IMR-90 (cell line): Measurements from ENCODE around the gene OXER1. TPM values are rescaled to one million over a fixed set of nuclear protein-coding genes. Genes with fewer than 3 reads are reported as not detected.

Experiments
- ATAC-seq: fragments of 200-7000 bp; cut with Tn5 transposase; 2 replicates; pipeline ENCODE4 v1.9.1; 2020; ENCODE audit warnings: low read depth, mild to moderate bottlenecking, moderate library complexity
- BruUV-seq: library from RNA; stranded (reverse); fragments of 400-500 nt; replicated peaks from 2 replicates; lab custom pipeline; 2021; lab: Mats Ljungman, UMichigan
- CTCF ChIA-PET: fragments of 300-600 bp; formaldehyde crosslinking; extraction: SDS; loops from one replicate; lab custom pipeline; 2021; ENCODE audit warnings: antibody characterized with exemption; lab: Yijun Ruan, JAX
- POLR2A ChIA-PET: fragments of 300-600 bp; sonication (Branson Sonifier 250); formaldehyde crosslinking; loops from one replicate; lab custom pipeline; 2022; ENCODE audit warnings: antibody characterized with exemption; ENCODE audit not compliant: unreplicated experiment; lab: Charles Lee
- DNase-seq: peaks from one replicate; pipeline ENCODE4 v3.0.0; 2013
- H2AFZ ChIP-seq: replicated peaks from 2 replicates; pipeline ENCODE3; 2013; ENCODE audit warnings: low read length, mild to moderate bottlenecking; ENCODE audit not compliant: poor library complexity
- H2AK5ac ChIP-seq: 2 replicates; pipeline ENCODE4 v1.6.1; 2013; ENCODE audit warnings: low read depth, low read length, inconsistent platforms
- H2AK9ac ChIP-seq: replicated peaks from 2 replicates; pipeline ENCODE3; 2013; ENCODE audit warnings: mild to moderate bottlenecking, low read depth, low read length, moderate library complexity; ENCODE audit not compliant: poor library complexity
- H2BK120ac ChIP-seq: 2 replicates; pipeline ENCODE4 v1.6.1; 2013; ENCODE audit warnings: low read depth, low read length, inconsistent platforms
- H2BK15ac ChIP-seq: 3 replicates; pipeline ENCODE4 v1.6.1; 2013; ENCODE audit warnings: low read depth, low read length, inconsistent platforms
- H2BK20ac ChIP-seq: 2 replicates; pipeline ENCODE4 v1.6.1; 2013; ENCODE audit warnings: low read depth, mild to moderate bottlenecking, inconsistent platforms, low read length, moderate library complexity
- H2BK5ac ChIP-seq: 2 replicates; pipeline ENCODE4 v1.6.1; 2013; ENCODE audit warnings: mild to moderate bottlenecking, low read depth, low read length, inconsistent platforms; ENCODE audit not compliant: poor library complexity, severe bottlenecking
- H3K14ac ChIP-seq: replicated peaks from 2 replicates; pipeline ENCODE4 v1.6.1; 2013; ENCODE audit warnings: low read depth, low read length, inconsistent platforms
- H3K18ac ChIP-seq: 2 replicates; pipeline ENCODE4 v1.6.1; 2013; ENCODE audit warnings: low read depth, low read length, control low read depth
- H3K23ac ChIP-seq: 2 replicates; pipeline ENCODE4 v1.6.1; 2013; ENCODE audit warnings: low read depth, low read length, inconsistent platforms
- H3K27ac ChIP-seq: 2 replicates; pipeline ENCODE4 v1.5.1; 2013; ENCODE audit warnings: mild to moderate bottlenecking, control low read depth, low read length; ENCODE audit not compliant: insufficient read depth
- H3K27me3 ChIP-seq: 2 replicates; pipeline ENCODE4 v1.6.1; 2013; ENCODE audit warnings: low read length; ENCODE audit not compliant: control insufficient read depth, insufficient read depth
- H3K36me3 ChIP-seq: 2 replicates; pipeline ENCODE4 v1.6.1; 2013; ENCODE audit warnings: low read length, mixed read lengths; ENCODE audit not compliant: control insufficient read depth, insufficient read depth
- H3K4ac ChIP-seq: 2 replicates; pipeline ENCODE4 v1.6.1; 2013; ENCODE audit warnings: low read depth, low read length, inconsistent platforms
- H3K4me1 ChIP-seq: 2 replicates; pipeline ENCODE4 v1.6.1; 2013; ENCODE audit warnings: low read length, mixed read lengths; ENCODE audit not compliant: control insufficient read depth, insufficient read depth
- H3K4me2 ChIP-seq: 2 replicates; pipeline ENCODE4 v1.6.1; 2013; ENCODE audit warnings: low read depth, mild to moderate bottlenecking, control low read depth, low read length, moderate library complexity
- H3K4me3 ChIP-seq: 2 replicates; pipeline ENCODE4 v1.5.1; 2013; ENCODE audit warnings: low read depth, mild to moderate bottlenecking, control low read depth, low read length, moderate library complexity; ENCODE audit not compliant: insufficient read depth
- H3K56ac ChIP-seq: 2 replicates; pipeline ENCODE4 v1.6.1; 2013; ENCODE audit warnings: low read length, inconsistent platforms; ENCODE audit not compliant: insufficient read depth; ENCODE audit errors: extremely low read depth
- H3K79me1 ChIP-seq, 2 experiments: 2 replicates each; pipeline ENCODE4 v1.6.1; 2013; ENCODE audit warnings: low read length in 2 of 2, inconsistent platforms in 1 of 2, low read depth in 1 of 2
- H3K9ac ChIP-seq: 2 replicates; pipeline ENCODE4 v1.6.1; 2013; ENCODE audit warnings: low read depth, low read length, control low read depth
- H3K9me1 ChIP-seq: 2 replicates; pipeline ENCODE4 v1.6.1; 2013; ENCODE audit warnings: low read length, inconsistent platforms; ENCODE audit not compliant: insufficient read depth
- H3K9me3 ChIP-seq: 2 replicates; pipeline ENCODE4 v1.6.1; 2013; ENCODE audit warnings: low read length; ENCODE audit not compliant: control insufficient read depth, insufficient read depth
- H4K20me1 ChIP-seq: 2 replicates; pipeline ENCODE4 v1.6.1; 2013; ENCODE audit warnings: low read length, inconsistent platforms; ENCODE audit not compliant: insufficient read depth
- H4K5ac ChIP-seq: 2 replicates; pipeline ENCODE4 v1.6.1; 2013; ENCODE audit warnings: mild to moderate bottlenecking, low read depth, low read length, control low read depth
- H4K8ac ChIP-seq, 2 experiments: 2 replicates each; pipeline ENCODE4 v1.6.1; 2013; ENCODE audit warnings: low read depth in 2 of 2, low read length in 2 of 2, control low read depth in 1 of 2, inconsistent platforms in 1 of 2
- H4K91ac ChIP-seq: 2 replicates; pipeline ENCODE4 v1.6.1; 2013; ENCODE audit warnings: low read depth, low read length, inconsistent platforms; ENCODE audit not compliant: insufficient read depth
- BHLHE40 ChIP-seq: fragments of 150-350 bp; IDR thresholded peaks from 2 replicates; pipeline ENCODE4 v1.6.1; 2016; ENCODE audit warnings: mild to moderate bottlenecking, low read depth, low read length
- CEBPB ChIP-seq: IDR thresholded peaks from 2 replicates; pipeline ENCODE4 v1.6.1; 2012; ENCODE audit warnings: low read depth, low read length, improper control_type of control experiment
- CHD1 ChIP-seq: IDR thresholded peaks from 2 replicates; pipeline ENCODE4 v1.6.1; 2012; ENCODE audit warnings: low read depth, low read length, improper control_type of control experiment
- FOS ChIP-seq: fragments of 150-350 bp; IDR thresholded peaks from 2 replicates; pipeline ENCODE4 v1.6.1; 2016; ENCODE audit warnings: low read depth, low read length
- MAFK ChIP-seq: IDR thresholded peaks from 2 replicates; pipeline ENCODE4 v1.6.1; 2012; ENCODE audit warnings: low read depth, low read length, improper control_type of control experiment
- MAZ ChIP-seq: IDR thresholded peaks from 2 replicates; pipeline ENCODE4 v1.6.1; 2012; ENCODE audit warnings: low read depth, mild to moderate bottlenecking, low read length, improper control_type of control experiment, moderate library complexity, borderline replicate concordance
- MXI1 ChIP-seq: IDR thresholded peaks from 2 replicates; pipeline ENCODE4 v1.6.1; 2012; ENCODE audit warnings: low read depth, mild to moderate bottlenecking, low read length, moderate library complexity, borderline replicate concordance
- NFE2L2 ChIP-seq: fragments of 150-350 bp; IDR thresholded peaks from 2 replicates; pipeline ENCODE4 v1.6.1; 2016; ENCODE audit warnings: low read depth, mild to moderate bottlenecking, low read length
- POLR2A ChIP-seq: IDR thresholded peaks from 2 replicates; pipeline ENCODE4 v1.6.1; 2012; ENCODE audit warnings: mild to moderate bottlenecking, low read depth, low read length
- RAD21 ChIP-seq: IDR thresholded peaks from 2 replicates; pipeline ENCODE4 v1.6.1; 2012; ENCODE audit warnings: low read length, improper control_type of control experiment
- RCOR1 ChIP-seq: IDR thresholded peaks from 2 replicates; pipeline ENCODE4 v1.6.1; 2012; ENCODE audit warnings: mild to moderate bottlenecking, low read length, improper control_type of control experiment; ENCODE audit not compliant: insufficient replicate concordance
- RFX5 ChIP-seq: IDR thresholded peaks from 2 replicates; pipeline ENCODE4 v1.8.0; 2012; ENCODE audit warnings: low read depth, mild to moderate bottlenecking, low read length, moderate library complexity
- SMC3 ChIP-seq: fragments of 150-350 bp; IDR thresholded peaks from 2 replicates; pipeline ENCODE4 v1.6.1; 2016; ENCODE audit warnings: low read depth, mild to moderate bottlenecking, antibody characterized with exemption, low read length, moderate library complexity
- WGBS, 2 experiments: methylation state at CpG; one replicate each; pipeline versions ENCODE4 v1.1.5 to v1.1.7; 2013; ENCODE audit warnings: missing lambda C conversion rate in 2 of 2; ENCODE audit not compliant: insufficient read length in 1 of 2; ENCODE audit errors: extremely low coverage in 2 of 2; 5-methylcytosine and 5-hydroxymethylcytosine counted together
- dilution Hi-C: fragments of 300-500 bp; cut with HindIII; formaldehyde crosslinking; loops from one replicate; pipeline ENCODE4 v1.14.3; 2018; ENCODE audit warnings: low sequenced_read_pairs; ENCODE audit not compliant: unreplicated experiment
- in situ Hi-C: fragments of 300-500 bp; cut with MboI; formaldehyde crosslinking; loops from 3 replicates; pipeline ENCODE4 v1.14.3; 2019; ENCODE audit warnings: low sequenced_read_pairs, inconsistent platforms, mixed read lengths
- intact Hi-C: fragments of 100-400 bp; cut with micrococcal nuclease; formaldehyde crosslinking; loops from 2 replicates; pipeline ENCODE4 v1.10.0; 2022
- polyA plus RNA-seq, 3 experiments: library from polyadenylated mRNA; depleted of rRNA; stranded (reverse); fragments of >200 nt; gene quantifications; 2 replicates each; pipeline ENCODE4 v1.2.3, GENCODE V29; 2012; ENCODE audit warnings: low replicate concordance in 1 of 3
- total RNA-seq: library from RNA; depleted of rRNA; stranded (reverse); fragments of >200 nt; gene quantifications from 2 replicates; pipeline ENCODE4 v1.2.3, GENCODE V29; 2012
- TF ChIP-seq, protein P1 (sequence below): fragments of 150-350 bp; IDR thresholded peaks from 2 replicates; pipeline ENCODE4 v1.6.1; 2016; ENCODE audit warnings: low read depth, mild to moderate bottlenecking, low read length, moderate library complexity, borderline replicate concordance
- TF ChIP-seq, protein P2 (sequence below): conservative IDR thresholded peaks from 2 replicates; pipeline ENCODE4 v1.5.1; 2012; ENCODE audit warnings: mild to moderate bottlenecking, low read depth, low read length, improper control_type of control experiment
- TF ChIP-seq, protein P3 (sequence below): fragments of 150-350 bp; IDR thresholded peaks from 2 replicates; pipeline ENCODE4 v1.6.1; 2017; ENCODE audit warnings: mild to moderate bottlenecking, antibody characterized with exemption, low read length, low read depth

OXER1 gene
- total and polyA plus RNA-seq, 2 of the 4 experiments (the other 2 are of a cell fraction), result not detected

DNA sequence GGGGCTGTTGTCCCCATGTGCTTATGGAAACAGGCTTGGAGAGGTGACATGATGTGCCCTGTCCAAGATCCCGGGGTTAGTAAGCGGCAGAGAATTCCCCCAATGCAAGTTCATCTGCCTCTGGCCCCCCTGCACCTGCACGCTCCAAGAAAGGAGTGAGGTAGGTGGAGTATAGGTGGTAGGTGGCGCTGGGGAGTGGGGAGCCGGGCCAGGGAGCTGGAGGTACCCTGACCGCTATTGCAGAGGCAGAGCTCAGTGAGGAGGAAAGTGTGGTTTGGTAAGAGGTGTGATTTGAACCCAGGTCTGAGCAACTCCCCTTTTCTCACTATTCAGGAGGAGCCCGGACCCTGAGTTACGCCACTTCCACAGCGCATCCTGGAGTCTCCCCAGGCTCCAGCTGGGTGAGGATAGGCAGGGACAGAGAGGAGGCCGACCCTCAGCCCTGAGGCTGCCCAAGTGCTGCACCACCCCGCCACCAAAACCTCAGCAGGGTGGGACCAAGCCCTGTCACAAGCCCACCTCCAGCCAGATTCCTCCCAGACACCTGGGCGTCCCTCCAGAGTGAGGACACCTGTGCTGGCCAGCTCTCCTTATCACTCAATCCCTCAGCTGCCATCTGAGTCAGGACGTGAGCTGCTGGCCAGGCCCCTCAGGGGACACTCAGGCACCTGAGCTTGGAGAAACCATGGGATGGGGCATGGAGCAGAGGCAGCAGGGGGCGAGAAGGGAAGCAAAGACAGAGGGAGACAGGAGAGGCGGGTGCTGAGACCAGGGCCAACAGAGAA, 22.8 kb upstream of the OXER1 start:
- DNase-seq, result no peak
- Histone ChIP-seq H3K4me3 (no peak overlapping the region), H2BK20ac (no peak overlapping the region), H4K5ac (no peak overlapping the region), H3K9me1 (no peaks in the 10 kb centered on the region), H3K18ac (no peak overlapping the region), H3K56ac (no peak overlapping the region), H2AK9ac (no peak overlapping the region), H2AFZ (no peak overlapping the region), H2AK5ac (no peak overlapping the region), H2BK5ac (no peak overlapping the region), H3K14ac (no peak overlapping the region), H3K79me1 (no peaks in the 10 kb centered on the region), H3K27me3 (peaks cover 29% of the 10 kb centered on the region), H4K91ac (no peak overlapping the region), H4K8ac (no peak overlapping the region), H3K27ac (no peak overlapping the region), H3K4me1 (no peaks in the 10 kb centered on the region; the same call in 1 of the 2 replicates), H2BK120ac (no peak overlapping the region), H3K23ac (no peak overlapping the region), H3K9ac (no peak overlapping the region), H3K9me3 (no peaks in the 10 kb centered on the region), H2BK15ac (no peak overlapping the region), H3K36me3 (no peaks in the 10 kb centered on the region), H4K20me1 (no peaks in the 10 kb centered on the region), H3K4me2 (no peak overlapping the region), H3K4ac (no peak overlapping the region)
- ChIA-PET CTCF (no interaction called here), POLR2A (no interaction called here)
- dilution Hi-C loops, result no loop called here
- intact Hi-C loops, result no loop called here
- in situ Hi-C loops, result no loop called here
- TF ChIP-seq RAD21 (no peak), MAZ (no peak), CEBPB (no peak), CHD1 (no peak), POLR2A (no peak), FOS (no peak), RCOR1 (no peak), NFE2L2 (no peak), MXI1 (no peak), BHLHE40 (no peak), RFX5 (no peak), SMC3 (no peak), MAFK (no peak)
- TF ChIP-seq, protein P1, sequence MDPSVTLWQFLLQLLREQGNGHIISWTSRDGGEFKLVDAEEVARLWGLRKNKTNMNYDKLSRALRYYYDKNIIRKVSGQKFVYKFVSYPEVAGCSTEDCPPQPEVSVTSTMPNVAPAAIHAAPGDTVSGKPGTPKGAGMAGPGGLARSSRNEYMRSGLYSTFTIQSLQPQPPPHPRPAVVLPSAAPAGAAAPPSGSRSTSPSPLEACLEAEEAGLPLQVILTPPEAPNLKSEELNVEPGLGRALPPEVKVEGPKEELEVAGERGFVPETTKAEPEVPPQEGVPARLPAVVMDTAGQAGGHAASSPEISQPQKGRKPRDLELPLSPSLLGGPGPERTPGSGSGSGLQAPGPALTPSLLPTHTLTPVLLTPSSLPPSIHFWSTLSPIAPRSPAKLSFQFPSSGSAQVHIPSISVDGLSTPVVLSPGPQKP, result no peak
- TF ChIP-seq, protein P2, sequence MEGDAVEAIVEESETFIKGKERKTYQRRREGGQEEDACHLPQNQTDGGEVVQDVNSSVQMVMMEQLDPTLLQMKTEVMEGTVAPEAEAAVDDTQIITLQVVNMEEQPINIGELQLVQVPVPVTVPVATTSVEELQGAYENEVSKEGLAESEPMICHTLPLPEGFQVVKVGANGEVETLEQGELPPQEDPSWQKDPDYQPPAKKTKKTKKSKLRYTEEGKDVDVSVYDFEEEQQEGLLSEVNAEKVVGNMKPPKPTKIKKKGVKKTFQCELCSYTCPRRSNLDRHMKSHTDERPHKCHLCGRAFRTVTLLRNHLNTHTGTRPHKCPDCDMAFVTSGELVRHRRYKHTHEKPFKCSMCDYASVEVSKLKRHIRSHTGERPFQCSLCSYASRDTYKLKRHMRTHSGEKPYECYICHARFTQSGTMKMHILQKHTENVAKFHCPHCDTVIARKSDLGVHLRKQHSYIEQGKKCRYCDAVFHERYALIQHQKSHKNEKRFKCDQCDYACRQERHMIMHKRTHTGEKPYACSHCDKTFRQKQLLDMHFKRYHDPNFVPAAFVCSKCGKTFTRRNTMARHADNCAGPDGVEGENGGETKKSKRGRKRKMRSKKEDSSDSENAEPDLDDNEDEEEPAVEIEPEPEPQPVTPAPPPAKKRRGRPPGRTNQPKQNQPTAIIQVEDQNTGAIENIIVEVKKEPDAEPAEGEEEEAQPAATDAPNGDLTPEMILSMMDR, result no peak
- TF ChIP-seq, protein P3, sequence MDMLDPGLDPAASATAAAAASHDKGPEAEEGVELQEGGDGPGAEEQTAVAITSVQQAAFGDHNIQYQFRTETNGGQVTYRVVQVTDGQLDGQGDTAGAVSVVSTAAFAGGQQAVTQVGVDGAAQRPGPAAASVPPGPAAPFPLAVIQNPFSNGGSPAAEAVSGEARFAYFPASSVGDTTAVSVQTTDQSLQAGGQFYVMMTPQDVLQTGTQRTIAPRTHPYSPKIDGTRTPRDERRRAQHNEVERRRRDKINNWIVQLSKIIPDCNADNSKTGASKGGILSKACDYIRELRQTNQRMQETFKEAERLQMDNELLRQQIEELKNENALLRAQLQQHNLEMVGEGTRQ, result no peak
- ATAC-seq, result no peak
- BruUV-seq, result no TSS peak
- 59% methylated on average over 2 of the region's 15 CpGs; no CpG with 5 or more reads in 1 of the 2 experiments for WGBS, 2 experiments
